ENCODE measurements around the gene CYP20A1. TPM values are rescaled to one million over a fixed set of nuclear protein-coding genes. Genes with fewer than 3 reads are reported as not detected.

CYP20A1 gene
- total and polyA plus RNA-seq, 9 of the 15 experiments (the other 6 are each of a cell fraction or from before 2014, with no cell fraction given), result 10.3 to 31.7 (median 12.4) TPM

GRCh38 chr2:203238704-203239526, at the start of gene CYP20A1 (continued):
- TF ChIP-seq ZBTB43 (CRISPR knock-in tag; IDR thresholded peaks at IDR 0.05), result no peak
- no peak for TF ChIP-seq ARID3B (CRISPR knock-in tag; IDR thresholded peaks at IDR 0.05; ENCODE audit: borderline replicate concordance)
- TF ChIP-seq GATAD2A (IDR thresholded peaks at IDR 0.05), result no peak
- no peak for TF ChIP-seq THRAP3 (IDR thresholded peaks at IDR 0.05; ENCODE audit: borderline replicate concordance)
- no peak for TF ChIP-seq BACH1 (tag; IDR thresholded peaks at IDR 0.05)
- TF ChIP-seq MYBL2 (IDR thresholded peaks at IDR 0.05; ENCODE audit: low read depth), result no peak
- no peak for TF ChIP-seq MYBL2 (CRISPR knock-in tag; IDR thresholded peaks at IDR 0.05; ENCODE audit: borderline replicate concordance)
- TF ChIP-seq KDM5B (IDR thresholded peaks at IDR 0.05; ENCODE audit: insufficient replicate concordance, low read depth, low read length), result peak; percentile 79
- TF ChIP-seq NCOR1 (IDR thresholded peaks at IDR 0.05), result no peak; the same call in 1 of the 2 replicates
- peak; percentile 93 for TF ChIP-seq XRCC5 (IDR thresholded peaks at IDR 0.05; ENCODE audit: low read depth, low read length)
- TF ChIP-seq ERF (CRISPR knock-in tag; IDR thresholded peaks at IDR 0.05), result no peak
- peak; percentile 78 for TF ChIP-seq GMEB1 (CRISPR knock-in tag; IDR thresholded peaks at IDR 0.05)
- no peak for TF ChIP-seq NR1H2 (CRISPR knock-in tag; IDR thresholded peaks at IDR 0.05)
- TF ChIP-seq CBFA2T2 (conservative IDR thresholded peaks at IDR 0.05), result peak; percentile 90
- TF ChIP-seq NRF1 (conservative IDR thresholded peaks at IDR 0.05 in 1 of 2, IDR thresholded peaks at IDR 0.05 in 1 of 2), result peak; percentile 52 to 65; a peak in 3 of 4 replicates
- peak; percentile 66; the same call in 1 of the 2 replicates for TF ChIP-seq KLF6 (CRISPR knock-in tag; IDR thresholded peaks at IDR 0.05; ENCODE audit: borderline replicate concordance)
- no peak for TF ChIP-seq ZSCAN32 (CRISPR knock-in tag; IDR thresholded peaks at IDR 0.05)
- TF ChIP-seq ZSCAN29 (IDR thresholded peaks at IDR 0.05), result no peak
- TF ChIP-seq C11orf30 (IDR thresholded peaks at IDR 0.05; ENCODE audit: low read depth), result peak; percentile 52; the same call in 1 of the 2 replicates
- peak; percentile 86 for TF ChIP-seq CTBP1 (IDR thresholded peaks at IDR 0.05; ENCODE audit: borderline replicate concordance)
- TF ChIP-seq HNRNPUL1 (IDR thresholded peaks at IDR 0.05; ENCODE audit: low read length), result no peak
- no peak for TF ChIP-seq PCBP2 (IDR thresholded peaks at IDR 0.05; ENCODE audit: low read depth, low read length, poor library complexity, severe bottlenecking)
- TF ChIP-seq NR2C2 (CRISPR knock-in tag; IDR thresholded peaks at IDR 0.05), result no peak
- TF ChIP-seq NR2C2 (tag; IDR thresholded peaks at IDR 0.05), result peak; percentile 83

Data from K562 (cell line).